Effector memory CD8-positive, alpha-beta T cell (primary cell): ENCODE results near the gene RAB31.

Experiments
- ATAC-seq: fragments of 150-1000 bp; cut with Tn5 transposase; replicated peaks from 2 replicates; pipeline ENCODE4 v1.10.0; 2021; ENCODE audit warnings: mild to moderate bottlenecking, moderate library complexity
- DNase-seq, 3 experiments: peaks; one replicate each; pipeline ENCODE4 v3.0.0; 2021
- H3K27ac Mint-ChIP-seq, 2 donors: one replicate each; pipeline ENCODE4 v1.8.0; 2022; ENCODE audit warnings: mild to moderate bottlenecking in 2 of 2, mixed read lengths in 2 of 2, moderate library complexity in 2 of 2
- H3K27me3 Mint-ChIP-seq, 2 donors: one replicate each; pipeline ENCODE4 v1.8.0; 2022; ENCODE audit warnings: mixed read lengths in 2 of 2
- H3K36me3 Mint-ChIP-seq: one replicate; pipeline ENCODE4 v1.8.0; 2022; ENCODE audit warnings: mild to moderate bottlenecking, moderate library complexity, mixed read lengths; ENCODE audit not compliant: insufficient read depth
- H3K4me1 Mint-ChIP-seq, 2 donors: one replicate each; pipeline ENCODE4 v1.8.0; 2022; ENCODE audit warnings: low read depth in 2 of 2, mixed read lengths in 2 of 2
- H3K4me3 Mint-ChIP-seq, 2 donors: one replicate each; pipeline ENCODE4 v1.8.0; 2022; ENCODE audit warnings: mild to moderate bottlenecking in 2 of 2, mixed read lengths in 2 of 2, moderate library complexity in 2 of 2
- H3K9me3 Mint-ChIP-seq, 2 donors: one replicate each; pipeline ENCODE4 v1.8.0; 2022; ENCODE audit warnings: mixed read lengths in 2 of 2

Gene RAB31

GRCh38 chr18:9698497-9698896, 9.6 kb upstream of the RAB31 start:
- Mint-ChIP-seq H3K27ac (no peak overlapping the region), H3K4me3 (no peak overlapping the region), H3K4me1 (no peaks in the 10 kb centered on the region), H3K36me3 (no peaks in the 10 kb centered on the region), H3K27me3 (peaks cover 6 to 42% of the 10 kb centered on the region in 2 donors), H3K9me3 (no peaks in the 10 kb centered on the region)
- ATAC-seq (no peak), DNase-seq (no peak)

DNA sequence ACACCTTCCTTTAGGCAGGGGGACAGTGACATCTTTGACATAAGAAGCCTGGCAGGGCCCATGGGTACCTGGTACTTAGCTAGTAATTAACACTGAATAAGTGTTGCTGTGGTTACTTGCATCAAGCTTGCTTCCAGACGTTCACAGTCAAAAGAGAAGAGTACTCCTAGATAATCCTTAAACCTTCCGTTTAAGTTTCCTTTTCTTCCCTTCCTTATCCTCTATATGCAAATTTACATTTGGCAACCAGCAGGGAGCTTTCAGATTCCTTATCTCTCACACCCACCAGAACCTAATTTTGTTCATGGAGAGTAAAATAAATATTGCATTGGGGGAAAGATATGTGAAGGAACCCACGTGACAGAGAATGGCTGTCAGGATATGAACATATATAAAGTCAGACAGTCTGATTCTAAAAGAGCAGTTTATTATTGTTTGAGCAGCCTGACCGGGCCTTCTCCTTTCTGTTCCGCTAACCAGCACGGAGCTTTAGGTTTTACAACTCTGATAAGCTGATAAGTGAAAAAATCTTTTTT, 7.8 kb upstream of the RAB31 start:
- no peaks in the 10 kb centered on the region for H3K36me3 Mint-ChIP-seq
- peaks cover 6 to 48% of the 10 kb centered on the region in 2 donors for H3K27me3 Mint-ChIP-seq
- no peak overlapping the region for H3K27ac Mint-ChIP-seq
- ATAC-seq (no peak), DNase-seq (no peak)
- no peaks in the 10 kb centered on the region for H3K9me3 Mint-ChIP-seq
- no peaks in the 10 kb centered on the region for H3K4me1 Mint-ChIP-seq
- H3K4me3 Mint-ChIP-seq: no peak overlapping the region

GRCh38 chr18:9701609-9702349, 6.3 kb upstream of the RAB31 start:
- H3K4me1 Mint-ChIP-seq: no peaks in the 10 kb centered on the region
- no peaks in the 10 kb centered on the region for H3K9me3 Mint-ChIP-seq
- DNase-seq (no peak), ATAC-seq (no peak)
- no peak overlapping the region for H3K4me3 Mint-ChIP-seq
- H3K36me3 Mint-ChIP-seq: no peaks in the 10 kb centered on the region
- no peak overlapping the region for H3K27ac Mint-ChIP-seq
- H3K27me3 Mint-ChIP-seq: peaks cover 14 to 63% of the 10 kb centered on the region in 2 donors

- DNase-seq: no peak
- peaks cover 5 to 9% of the 10 kb centered on the region in 2 donors for H3K4me1 Mint-ChIP-seq
- no peak for ATAC-seq
- no peaks in the 10 kb centered on the region for H3K36me3 Mint-ChIP-seq
- no peak overlapping the region for H3K27ac Mint-ChIP-seq
- H3K27me3 Mint-ChIP-seq: peaks cover 25 to 67% of the 10 kb centered on the region in 2 donors
- H3K9me3 Mint-ChIP-seq: no peaks in the 10 kb centered on the region
- H3K4me3 Mint-ChIP-seq: no peak overlapping the region
Observed at GRCh38 chr18:9704233-9705118, 3.6 kb upstream of the RAB31 start.

GRCh38 chr18:9705183-9705829, 2.8 kb upstream of the RAB31 start:
- H3K4me3 Mint-ChIP-seq: no peak overlapping the region
- H3K9me3 Mint-ChIP-seq: no peaks in the 10 kb centered on the region
- ATAC-seq: no peak

DNA sequence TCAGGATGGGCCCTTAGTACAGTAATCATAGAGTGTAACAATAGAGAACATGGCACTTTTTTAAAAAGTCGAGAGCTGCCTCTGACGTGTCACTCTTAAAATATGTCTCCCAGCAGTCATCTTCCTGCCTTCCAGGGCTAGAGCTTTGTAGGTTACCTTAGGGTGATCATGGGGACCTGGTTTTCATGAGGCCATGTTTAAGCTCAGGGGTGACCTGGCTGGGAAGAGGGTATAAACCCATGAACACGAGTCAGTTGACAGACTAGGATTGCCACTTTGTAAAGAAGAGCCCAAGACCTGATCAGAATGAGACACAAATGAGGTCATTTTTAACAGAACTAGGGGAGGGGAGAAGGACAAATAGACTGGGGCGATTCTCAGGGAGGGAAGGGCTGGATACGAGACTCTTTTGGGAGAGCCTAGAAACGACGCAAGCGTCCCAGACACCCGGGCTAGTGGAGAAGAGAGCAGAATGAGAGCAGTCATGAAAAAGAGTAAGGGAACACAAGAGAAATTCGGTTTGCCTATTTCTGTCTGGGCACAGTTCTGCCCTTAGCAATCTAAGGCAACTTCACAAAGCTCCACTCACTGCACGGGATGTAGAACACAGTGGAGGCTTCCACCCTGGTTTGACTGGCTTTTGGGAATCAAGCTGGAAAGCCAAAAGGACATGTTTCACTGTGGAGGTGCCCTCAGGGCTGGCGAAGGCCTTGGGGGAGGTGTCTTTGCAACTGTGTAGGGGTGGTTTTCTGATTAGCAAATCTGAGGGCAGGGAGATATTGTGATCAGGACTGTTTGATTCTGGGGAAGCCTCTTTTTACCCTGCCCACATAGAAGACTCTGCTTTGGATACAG, 1.8 kb upstream of the RAB31 start:
- no peak overlapping the region for H3K4me3 Mint-ChIP-seq
- peaks cover 42 to 86% of the 10 kb centered on the region in 2 donors for H3K27me3 Mint-ChIP-seq
- H3K36me3 Mint-ChIP-seq: no peaks in the 10 kb centered on the region
- no peaks in the 10 kb centered on the region for H3K9me3 Mint-ChIP-seq
- peaks cover 9 to 10% of the 10 kb centered on the region in 2 donors for H3K4me1 Mint-ChIP-seq
- ATAC-seq (no peak), DNase-seq (no peak)
- no peak overlapping the region for H3K27ac Mint-ChIP-seq

More at GRCh38 chr18:9705183-9705829, 2.8 kb upstream of the RAB31 start:
- H3K4me1 Mint-ChIP-seq: peaks cover 7 to 9% of the 10 kb centered on the region in 2 donors
- no peak overlapping the region for H3K27ac Mint-ChIP-seq
- H3K27me3 Mint-ChIP-seq: peaks cover 34 to 76% of the 10 kb centered on the region in 2 donors
- H3K36me3 Mint-ChIP-seq: no peaks in the 10 kb centered on the region
- DNase-seq: no peak

DNA sequence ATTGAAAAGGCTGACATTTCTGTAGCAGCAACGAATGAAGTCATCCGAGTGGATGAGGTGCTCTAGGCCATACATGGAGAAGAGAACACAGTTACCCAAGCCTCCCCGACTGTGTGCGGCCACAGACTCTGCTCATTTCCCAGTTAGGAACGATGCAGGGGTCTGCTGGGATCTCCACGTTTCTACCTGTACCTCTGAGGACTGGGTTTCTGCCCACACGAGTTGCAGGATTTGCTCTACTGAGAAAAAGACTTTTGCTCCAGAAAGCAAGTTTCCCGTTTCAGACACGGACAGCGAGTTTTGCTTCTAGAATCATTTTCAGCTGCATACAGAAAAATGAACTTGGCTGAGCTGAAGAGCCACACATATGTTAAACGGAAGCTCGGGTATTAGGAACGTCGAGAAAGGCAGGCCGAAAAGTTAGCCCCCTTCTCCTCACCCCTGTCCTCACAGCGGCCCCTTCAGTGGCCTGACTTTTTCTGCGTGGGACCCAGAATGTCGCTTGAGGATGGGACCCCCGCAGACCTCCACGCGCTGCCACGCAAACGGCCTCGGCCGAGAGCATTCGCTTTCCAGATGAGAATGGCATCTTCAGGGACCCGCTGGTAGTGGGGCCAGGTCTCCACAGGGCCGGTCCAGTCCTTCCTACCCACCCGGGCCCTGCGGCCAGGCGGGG, 582 bp upstream of the RAB31 start:
- ATAC-seq: no peak
- peaks cover 12 to 18% of the 10 kb centered on the region in 2 donors for H3K4me1 Mint-ChIP-seq
- no peak overlapping the region for H3K27ac Mint-ChIP-seq
- H3K4me3 Mint-ChIP-seq: peak overlapping the region; percentile 57 to 66
- H3K9me3 Mint-ChIP-seq: no peaks in the 10 kb centered on the region
- no peak for DNase-seq
- H3K36me3 Mint-ChIP-seq: no peaks in the 10 kb centered on the region
- H3K27me3 Mint-ChIP-seq: peaks cover 54 to 92% of the 10 kb centered on the region in 2 donors

DNA sequence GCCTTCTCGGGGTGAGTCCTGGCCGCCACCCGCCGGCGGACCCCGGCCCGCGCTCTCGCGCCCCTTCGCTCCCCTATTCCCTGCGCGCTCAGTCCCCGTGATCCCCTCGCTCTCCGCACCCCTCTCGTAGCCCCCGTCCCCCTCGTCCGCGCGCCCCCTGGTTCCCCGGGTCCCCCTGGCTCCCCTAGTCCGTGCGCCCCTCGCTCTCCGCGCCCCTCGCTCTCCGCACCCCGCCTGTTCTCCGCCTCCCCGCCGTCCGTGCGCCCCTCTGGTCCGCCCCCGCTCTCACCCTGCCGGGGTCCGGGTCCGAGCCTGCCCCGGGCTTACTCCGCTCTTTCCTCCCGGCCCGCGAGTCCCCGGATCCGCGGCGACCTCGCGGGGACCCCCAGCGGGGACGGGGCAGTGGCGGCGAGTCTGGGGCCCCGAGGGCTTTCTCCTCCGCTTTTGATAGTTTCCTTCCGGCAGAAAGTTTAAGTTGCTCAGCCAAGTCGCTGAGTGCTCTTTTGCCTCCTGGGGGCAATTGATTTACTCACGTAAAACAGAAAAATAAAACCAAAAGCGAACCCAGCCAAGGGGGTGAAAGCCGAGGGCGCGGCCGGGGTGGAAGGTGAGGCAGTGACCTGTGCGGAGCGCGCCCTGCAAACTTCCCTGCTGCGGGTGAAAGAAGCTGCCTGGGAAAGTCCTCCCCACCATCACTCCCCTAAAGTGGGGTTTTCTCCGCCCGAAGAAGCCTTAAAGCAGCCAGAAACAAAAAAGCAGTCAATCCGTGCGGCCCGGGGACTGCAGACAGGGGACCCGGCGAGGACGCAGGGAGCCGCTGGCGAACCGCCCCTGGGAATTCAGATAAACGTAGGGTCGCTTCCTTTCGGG, 568 bp downstream of the RAB31 start:
- ATAC-seq (no peak), DNase-seq (no peak)
- peaks cover 65 to 95% of the 10 kb centered on the region in 2 donors for H3K27me3 Mint-ChIP-seq
- peak overlapping the region in 1 of 2 donors; percentile 35 for H3K27ac Mint-ChIP-seq
- no peaks in the 10 kb centered on the region for H3K9me3 Mint-ChIP-seq
- H3K4me1 Mint-ChIP-seq: peaks cover 12 to 18% of the 10 kb centered on the region in 2 donors
- no peaks in the 10 kb centered on the region for H3K36me3 Mint-ChIP-seq
- peak overlapping the region; percentile 75 to 78 for H3K4me3 Mint-ChIP-seq

DNA sequence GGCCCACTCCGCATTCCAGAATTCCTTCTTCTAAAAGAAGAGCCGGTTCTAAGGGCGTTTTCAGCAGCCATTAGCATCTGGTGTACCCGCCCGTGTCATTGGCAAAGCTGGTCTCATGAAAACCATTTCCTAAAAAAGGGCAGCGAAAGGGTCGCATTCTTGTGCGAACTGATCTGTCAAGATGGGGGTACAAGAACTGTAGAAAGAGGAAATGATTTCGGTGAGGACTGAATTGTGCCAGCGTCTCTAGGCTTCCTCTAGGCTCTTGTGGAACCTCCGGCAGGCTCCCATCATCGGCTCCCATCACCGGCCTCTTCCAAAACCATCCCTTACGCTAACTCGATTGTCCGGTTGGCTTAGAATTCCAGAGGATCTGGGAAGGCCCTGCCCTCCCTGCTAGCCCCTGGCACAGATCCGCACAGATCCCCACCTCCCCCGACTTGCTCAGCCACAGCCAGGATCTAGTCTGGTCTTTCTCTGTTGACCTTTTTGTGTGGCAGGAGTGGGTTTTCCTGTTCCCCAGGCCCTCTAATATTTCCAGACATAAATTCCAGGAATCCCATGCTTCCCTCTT, 1.3 kb downstream of the RAB31 start:
- H3K27me3 Mint-ChIP-seq: peaks cover 72 to 95% of the 10 kb centered on the region in 2 donors
- peak overlapping the region; percentile 75 to 78 for H3K4me3 Mint-ChIP-seq
- H3K4me1 Mint-ChIP-seq: peaks cover 12 to 18% of the 10 kb centered on the region in 2 donors
- no peak for DNase-seq
- peak overlapping the region in 1 of 2 donors; percentile 35 for H3K27ac Mint-ChIP-seq
- no peaks in the 10 kb centered on the region for H3K36me3 Mint-ChIP-seq
- no peak for ATAC-seq
- H3K9me3 Mint-ChIP-seq: no peaks in the 10 kb centered on the region

- H3K4me3 Mint-ChIP-seq: peak overlapping the region; percentile 75 to 78
- ATAC-seq (no peak), DNase-seq (no peak)
- no peaks in the 10 kb centered on the region for H3K36me3 Mint-ChIP-seq
- H3K27ac Mint-ChIP-seq: no peak overlapping the region
- H3K9me3 Mint-ChIP-seq: no peaks in the 10 kb centered on the region
- peaks cover 76 to 95% of the 10 kb centered on the region in 2 donors for H3K27me3 Mint-ChIP-seq
- peaks cover 12 to 18% of the 10 kb centered on the region in 2 donors for H3K4me1 Mint-ChIP-seq
Observed at GRCh38 chr18:9710037-9710436, 1.9 kb downstream of the RAB31 start.

DNA sequence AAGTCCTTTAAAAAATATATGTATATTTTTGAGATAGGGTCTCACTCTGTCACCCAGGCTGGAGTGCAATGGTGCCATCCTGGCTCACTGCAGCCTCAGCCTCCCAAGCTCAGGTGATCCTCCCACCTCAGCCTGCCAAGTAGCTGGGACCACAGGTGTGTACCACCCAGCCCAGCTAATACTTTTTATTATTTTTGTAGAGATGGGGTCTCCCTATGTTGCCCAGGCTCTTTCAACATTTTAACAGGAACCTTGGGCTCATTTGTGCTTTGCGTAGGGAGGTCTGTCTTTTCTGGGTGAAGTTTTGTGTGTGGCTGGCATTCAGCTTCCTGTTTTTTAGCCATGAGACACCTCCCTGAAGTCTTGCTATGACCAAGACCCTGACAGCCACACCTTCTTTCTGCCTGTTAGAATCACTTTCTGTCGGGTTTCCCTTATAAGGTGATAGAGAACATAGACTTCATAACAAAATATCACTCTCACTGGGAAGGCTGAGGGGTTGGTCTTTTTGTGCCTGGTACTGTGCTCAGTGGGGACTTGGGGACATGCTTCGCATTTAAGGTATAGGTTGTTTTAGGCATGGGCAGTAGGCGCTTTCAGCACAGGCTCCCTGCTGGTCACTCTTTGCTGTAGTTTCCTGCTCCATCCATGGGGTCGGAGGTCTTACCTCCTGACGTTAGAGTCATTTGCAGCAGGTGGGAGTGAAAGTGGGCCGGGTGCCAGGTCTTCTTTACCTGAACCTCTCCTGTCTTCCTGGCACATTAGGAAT, 3.4 kb downstream of the RAB31 start:
- Mint-ChIP-seq H3K9me3 (no peaks in the 10 kb centered on the region), H3K27me3 (peaks cover 79 to 94% of the 10 kb centered on the region in 2 donors), H3K27ac (no peak overlapping the region), H3K4me3 (no peak overlapping the region), H3K4me1 (peaks cover 12 to 18% of the 10 kb centered on the region in 2 donors), H3K36me3 (peaks cover 3% of the 10 kb centered on the region)
- ATAC-seq (peak; percentile 36), DNase-seq (no peak)
